IMR-90 (cell line): Measurements from ENCODE around the gene CPTP. TPM values are rescaled to one million over a fixed set of nuclear protein-coding genes. Genes with fewer than 3 reads are reported as not detected.

Experiments used
- ATAC-seq: fragments of 200-7000 bp; cut with Tn5 transposase; 2 replicates; pipeline ENCODE4 v1.9.1; 2020; ENCODE audit warnings: low read depth, mild to moderate bottlenecking, moderate library complexity
- BruUV-seq: library from RNA; stranded (reverse); fragments of 400-500 nt; replicated peaks from 2 replicates; lab custom pipeline; 2021; lab: Mats Ljungman, UMichigan
- CTCF ChIA-PET: fragments of 300-600 bp; formaldehyde crosslinking; extraction: SDS; loops from one replicate; lab custom pipeline; 2021; ENCODE audit warnings: antibody characterized with exemption; lab: Yijun Ruan, JAX
- POLR2A ChIA-PET: fragments of 300-600 bp; sonication (Branson Sonifier 250); formaldehyde crosslinking; loops from one replicate; lab custom pipeline; 2022; ENCODE audit warnings: antibody characterized with exemption; ENCODE audit not compliant: unreplicated experiment; lab: Charles Lee
- DNase-seq: peaks from one replicate; pipeline ENCODE4 v3.0.0; 2013
- H2AFZ ChIP-seq: replicated peaks from 2 replicates; pipeline ENCODE3; 2013; ENCODE audit warnings: low read length, mild to moderate bottlenecking; ENCODE audit not compliant: poor library complexity
- H2AK5ac ChIP-seq: 2 replicates; pipeline ENCODE4 v1.6.1; 2013; ENCODE audit warnings: low read depth, low read length, inconsistent platforms
- H2AK9ac ChIP-seq: replicated peaks from 2 replicates; pipeline ENCODE3; 2013; ENCODE audit warnings: mild to moderate bottlenecking, low read depth, low read length, moderate library complexity; ENCODE audit not compliant: poor library complexity
- H2BK120ac ChIP-seq: 2 replicates; pipeline ENCODE4 v1.6.1; 2013; ENCODE audit warnings: low read depth, low read length, inconsistent platforms
- H2BK15ac ChIP-seq: 3 replicates; pipeline ENCODE4 v1.6.1; 2013; ENCODE audit warnings: low read depth, low read length, inconsistent platforms
- H2BK20ac ChIP-seq: 2 replicates; pipeline ENCODE4 v1.6.1; 2013; ENCODE audit warnings: low read depth, mild to moderate bottlenecking, inconsistent platforms, low read length, moderate library complexity
- H2BK5ac ChIP-seq: 2 replicates; pipeline ENCODE4 v1.6.1; 2013; ENCODE audit warnings: mild to moderate bottlenecking, low read depth, low read length, inconsistent platforms; ENCODE audit not compliant: poor library complexity, severe bottlenecking
- H3K14ac ChIP-seq: replicated peaks from 2 replicates; pipeline ENCODE4 v1.6.1; 2013; ENCODE audit warnings: low read depth, low read length, inconsistent platforms
- H3K18ac ChIP-seq: 2 replicates; pipeline ENCODE4 v1.6.1; 2013; ENCODE audit warnings: low read depth, low read length, control low read depth
- H3K23ac ChIP-seq: 2 replicates; pipeline ENCODE4 v1.6.1; 2013; ENCODE audit warnings: low read depth, low read length, inconsistent platforms
- H3K27ac ChIP-seq: 2 replicates; pipeline ENCODE4 v1.5.1; 2013; ENCODE audit warnings: mild to moderate bottlenecking, control low read depth, low read length; ENCODE audit not compliant: insufficient read depth
- H3K27me3 ChIP-seq: 2 replicates; pipeline ENCODE4 v1.6.1; 2013; ENCODE audit warnings: low read length; ENCODE audit not compliant: control insufficient read depth, insufficient read depth
- H3K36me3 ChIP-seq: 2 replicates; pipeline ENCODE4 v1.6.1; 2013; ENCODE audit warnings: low read length, mixed read lengths; ENCODE audit not compliant: control insufficient read depth, insufficient read depth
- H3K4ac ChIP-seq: 2 replicates; pipeline ENCODE4 v1.6.1; 2013; ENCODE audit warnings: low read depth, low read length, inconsistent platforms
- H3K4me1 ChIP-seq: 2 replicates; pipeline ENCODE4 v1.6.1; 2013; ENCODE audit warnings: low read length, mixed read lengths; ENCODE audit not compliant: control insufficient read depth, insufficient read depth
- H3K4me2 ChIP-seq: 2 replicates; pipeline ENCODE4 v1.6.1; 2013; ENCODE audit warnings: low read depth, mild to moderate bottlenecking, control low read depth, low read length, moderate library complexity
- H3K4me3 ChIP-seq: 2 replicates; pipeline ENCODE4 v1.5.1; 2013; ENCODE audit warnings: low read depth, mild to moderate bottlenecking, control low read depth, low read length, moderate library complexity; ENCODE audit not compliant: insufficient read depth
- H3K56ac ChIP-seq: 2 replicates; pipeline ENCODE4 v1.6.1; 2013; ENCODE audit warnings: low read length, inconsistent platforms; ENCODE audit not compliant: insufficient read depth; ENCODE audit errors: extremely low read depth
- H3K79me1 ChIP-seq, 2 experiments: 2 replicates each; pipeline ENCODE4 v1.6.1; 2013; ENCODE audit warnings: low read length in 2 of 2, inconsistent platforms in 1 of 2, low read depth in 1 of 2
- H3K9ac ChIP-seq: 2 replicates; pipeline ENCODE4 v1.6.1; 2013; ENCODE audit warnings: low read depth, low read length, control low read depth
- H3K9me1 ChIP-seq: 2 replicates; pipeline ENCODE4 v1.6.1; 2013; ENCODE audit warnings: low read length, inconsistent platforms; ENCODE audit not compliant: insufficient read depth
- H3K9me3 ChIP-seq: 2 replicates; pipeline ENCODE4 v1.6.1; 2013; ENCODE audit warnings: low read length; ENCODE audit not compliant: control insufficient read depth, insufficient read depth
- H4K20me1 ChIP-seq: 2 replicates; pipeline ENCODE4 v1.6.1; 2013; ENCODE audit warnings: low read length, inconsistent platforms; ENCODE audit not compliant: insufficient read depth
- H4K5ac ChIP-seq: 2 replicates; pipeline ENCODE4 v1.6.1; 2013; ENCODE audit warnings: mild to moderate bottlenecking, low read depth, low read length, control low read depth
- H4K8ac ChIP-seq, 2 experiments: 2 replicates each; pipeline ENCODE4 v1.6.1; 2013; ENCODE audit warnings: low read depth in 2 of 2, low read length in 2 of 2, control low read depth in 1 of 2, inconsistent platforms in 1 of 2
- H4K91ac ChIP-seq: 2 replicates; pipeline ENCODE4 v1.6.1; 2013; ENCODE audit warnings: low read depth, low read length, inconsistent platforms; ENCODE audit not compliant: insufficient read depth
- BHLHE40 ChIP-seq: fragments of 150-350 bp; IDR thresholded peaks from 2 replicates; pipeline ENCODE4 v1.6.1; 2016; ENCODE audit warnings: mild to moderate bottlenecking, low read depth, low read length
- CEBPB ChIP-seq: IDR thresholded peaks from 2 replicates; pipeline ENCODE4 v1.6.1; 2012; ENCODE audit warnings: low read depth, low read length, improper control_type of control experiment
- CHD1 ChIP-seq: IDR thresholded peaks from 2 replicates; pipeline ENCODE4 v1.6.1; 2012; ENCODE audit warnings: low read depth, low read length, improper control_type of control experiment
- CTCF ChIP-seq: conservative IDR thresholded peaks from 2 replicates; pipeline ENCODE4 v1.5.1; 2012; ENCODE audit warnings: mild to moderate bottlenecking, low read depth, low read length, improper control_type of control experiment
- ELK1 ChIP-seq: fragments of 150-350 bp; IDR thresholded peaks from 2 replicates; pipeline ENCODE4 v1.6.1; 2016; ENCODE audit warnings: low read depth, mild to moderate bottlenecking, low read length, moderate library complexity, borderline replicate concordance
- FOS ChIP-seq: fragments of 150-350 bp; IDR thresholded peaks from 2 replicates; pipeline ENCODE4 v1.6.1; 2016; ENCODE audit warnings: low read depth, low read length
- MAFK ChIP-seq: IDR thresholded peaks from 2 replicates; pipeline ENCODE4 v1.6.1; 2012; ENCODE audit warnings: low read depth, low read length, improper control_type of control experiment
- MAZ ChIP-seq: IDR thresholded peaks from 2 replicates; pipeline ENCODE4 v1.6.1; 2012; ENCODE audit warnings: low read depth, mild to moderate bottlenecking, low read length, improper control_type of control experiment, moderate library complexity, borderline replicate concordance
- MXI1 ChIP-seq: IDR thresholded peaks from 2 replicates; pipeline ENCODE4 v1.6.1; 2012; ENCODE audit warnings: low read depth, mild to moderate bottlenecking, low read length, moderate library complexity, borderline replicate concordance
- NFE2L2 ChIP-seq: fragments of 150-350 bp; IDR thresholded peaks from 2 replicates; pipeline ENCODE4 v1.6.1; 2016; ENCODE audit warnings: low read depth, mild to moderate bottlenecking, low read length
- POLR2A ChIP-seq: IDR thresholded peaks from 2 replicates; pipeline ENCODE4 v1.6.1; 2012; ENCODE audit warnings: mild to moderate bottlenecking, low read depth, low read length
- RAD21 ChIP-seq: IDR thresholded peaks from 2 replicates; pipeline ENCODE4 v1.6.1; 2012; ENCODE audit warnings: low read length, improper control_type of control experiment
- RCOR1 ChIP-seq: IDR thresholded peaks from 2 replicates; pipeline ENCODE4 v1.6.1; 2012; ENCODE audit warnings: mild to moderate bottlenecking, low read length, improper control_type of control experiment; ENCODE audit not compliant: insufficient replicate concordance
- RFX5 ChIP-seq: IDR thresholded peaks from 2 replicates; pipeline ENCODE4 v1.8.0; 2012; ENCODE audit warnings: low read depth, mild to moderate bottlenecking, low read length, moderate library complexity
- SMC3 ChIP-seq: fragments of 150-350 bp; IDR thresholded peaks from 2 replicates; pipeline ENCODE4 v1.6.1; 2016; ENCODE audit warnings: low read depth, mild to moderate bottlenecking, antibody characterized with exemption, low read length, moderate library complexity
- WGBS, 2 experiments: methylation state at CpG; one replicate each; pipeline versions ENCODE4 v1.1.5 to v1.1.7; 2013; ENCODE audit warnings: missing lambda C conversion rate in 2 of 2; ENCODE audit not compliant: insufficient read length in 1 of 2; ENCODE audit errors: extremely low coverage in 2 of 2; 5-methylcytosine and 5-hydroxymethylcytosine counted together
- dilution Hi-C: fragments of 300-500 bp; cut with HindIII; formaldehyde crosslinking; loops from one replicate; pipeline ENCODE4 v1.14.3; 2018; ENCODE audit warnings: low sequenced_read_pairs; ENCODE audit not compliant: unreplicated experiment
- in situ Hi-C: fragments of 300-500 bp; cut with MboI; formaldehyde crosslinking; loops from 3 replicates; pipeline ENCODE4 v1.14.3; 2019; ENCODE audit warnings: low sequenced_read_pairs, inconsistent platforms, mixed read lengths
- intact Hi-C: fragments of 100-400 bp; cut with micrococcal nuclease; formaldehyde crosslinking; loops from 2 replicates; pipeline ENCODE4 v1.10.0; 2022
- polyA plus RNA-seq, 3 experiments: library from polyadenylated mRNA; depleted of rRNA; stranded (reverse); fragments of >200 nt; gene quantifications; 2 replicates each; pipeline ENCODE4 v1.2.3, GENCODE V29; 2012; ENCODE audit warnings: low replicate concordance in 1 of 3
- total RNA-seq: library from RNA; depleted of rRNA; stranded (reverse); fragments of >200 nt; gene quantifications from 2 replicates; pipeline ENCODE4 v1.2.3, GENCODE V29; 2012

The CPTP gene
- total and polyA plus RNA-seq, 2 of the 4 experiments (the other 2 are of a cell fraction), result 2.7 to 12.1 TPM

- Histone ChIP-seq H3K4ac (no peak overlapping the region), H2AK9ac (peak overlapping the region; percentile 42), H3K9me1 (peaks cover 4% of the 10 kb centered on the region; the same call in 1 of the 2 replicates), H4K5ac (no peak overlapping the region), H3K14ac (no peak overlapping the region), H2BK15ac (no peak overlapping the region), H2AFZ (peak overlapping the region; percentile 35), H2AK5ac (peak overlapping the region; percentile 39; the same call in 1 of the 2 replicates), H3K79me1 (no peaks in the 10 kb centered on the region), H2BK120ac (no peak overlapping the region), H3K56ac (no peak overlapping the region), H3K4me3 (no peak overlapping the region), H2BK5ac (peak overlapping the region; percentile 7), H3K27ac (no peak overlapping the region), H3K9ac (no peak overlapping the region), H3K18ac (no peak overlapping the region), H4K91ac (no peak overlapping the region), H3K27me3 (no peaks in the 10 kb centered on the region), H2BK20ac (no peak overlapping the region), H4K8ac (no peak overlapping the region), H3K4me2 (no peak overlapping the region), H3K36me3 (no peaks in the 10 kb centered on the region), H3K23ac (no peak overlapping the region), H3K9me3 (no peaks in the 10 kb centered on the region), H4K20me1 (no peaks in the 10 kb centered on the region), H3K4me1 (peaks cover 6% of the 10 kb centered on the region; the same call in 1 of the 2 replicates)
- ChIA-PET CTCF (interaction anchor here (0.9 kb wide), 1 partner anchor 9 kb away, joined by 3 read pairs; no protein-coding TSS in a partner anchor), POLR2A (interaction anchor here (1.0 kb wide), 1 partner anchor 8 kb away, joined by 3 read pairs; the partner anchor contains the start of gene UBE2J2)
- ATAC-seq (peak; percentile 56), DNase-seq (peak; percentile 81)
- 66% methylated on average over 13 of the region's 26 CpGs; no CpG with 5 or more reads in 1 of the 2 experiments for WGBS, 2 experiments
- in situ Hi-C loops (no loop called here), dilution Hi-C loops (no loop called here), intact Hi-C loops (no loop called here)
- no TSS peak for BruUV-seq
- TF ChIP-seq CEBPB, result peak; percentile 43
- TF ChIP-seq MAFK, result no peak
- TF ChIP-seq SMC3, result no peak
- no peak for TF ChIP-seq POLR2A
- TF ChIP-seq MXI1, result no peak
- TF ChIP-seq MAZ, result 0 out of 2 replicates have a peak, but pooled peaks have one; percentile 9
- TF ChIP-seq RAD21, result no peak
- TF ChIP-seq CHD1, result no peak
- no peak for TF ChIP-seq RFX5
- TF ChIP-seq ELK1, result no peak
- no peak for TF ChIP-seq BHLHE40
- TF ChIP-seq RCOR1, result no peak
- peak; percentile 49 for TF ChIP-seq FOS
- TF ChIP-seq CTCF, result no peak
- no peak for TF ChIP-seq NFE2L2
Observed at GRCh38 chr1:1281533-1282321, 42.9 kb upstream of the CPTP start.
